Fibroblast of skin of back (primary cell): Measurements from ENCODE around the gene PIK3C2B.
A peak's percentile ranks its signal among the peaks of the same experiment; 100 is the strongest.
"Not testable (repeated sequence)": the region's sequence is repeated elsewhere in the genome, so short reads cannot be mapped to it uniquely, and the experiment has no call there.

Source experiments
- DNase-seq: peaks from one replicate; pipeline ENCODE4 v3.0.0-alpha.2; 2013

Gene PIK3C2B

GRCh38 chr1:204506201-204506968 is 11.8 kb upstream of the PIK3C2B start:
- DNase-seq: peak; percentile 92

- no peak for DNase-seq
These were observed 11.1 kb upstream of the PIK3C2B start for GRCh38 chr1:204505674-204506200.

DNA sequence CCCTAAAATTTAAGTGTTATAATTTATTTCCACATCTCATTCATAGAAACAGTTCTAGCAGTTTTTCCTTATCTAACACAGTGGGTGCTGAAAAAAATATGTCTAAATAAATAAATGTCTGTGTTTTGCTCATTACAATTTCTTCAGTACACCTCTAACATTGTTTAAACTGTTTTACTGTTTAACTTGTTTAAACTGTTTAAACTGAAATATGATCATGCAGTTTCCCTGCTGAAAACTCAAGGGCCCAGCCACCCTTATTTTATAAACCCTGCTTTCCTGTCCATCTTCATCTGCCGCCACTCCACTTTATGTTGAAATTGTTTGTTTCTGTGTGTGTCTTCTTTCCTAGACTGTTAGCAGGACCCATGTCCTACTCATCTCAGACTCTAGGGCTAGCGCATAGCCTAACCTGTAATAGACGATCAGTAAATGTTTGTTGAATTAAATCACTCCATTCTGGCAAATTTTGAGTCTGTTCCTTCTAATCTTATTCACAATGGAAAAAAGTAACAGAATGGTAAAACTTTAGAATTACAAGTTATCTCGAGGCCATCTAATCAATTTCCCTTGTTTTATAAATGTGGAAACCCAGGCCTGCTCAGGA is 9.4 kb upstream of the PIK3C2B start:
- no peak for DNase-seq

GRCh38 chr1:204503122-204503912 is 8.7 kb upstream of the PIK3C2B start:
- DNase-seq: peak; percentile 71

- DNase-seq: no peak
These were observed 7.6 kb upstream of the PIK3C2B start for GRCh38 chr1:204502241-204502640.

GRCh38 chr1:204499511-204500468 is 5.2 kb upstream of the PIK3C2B start:
- DNase-seq: no peak

GRCh38 chr1:204498981-204499380 is 4.4 kb upstream of the PIK3C2B start:
- no peak for DNase-seq

GRCh38 chr1:204495777-204496176 is 1.2 kb upstream of the PIK3C2B start:
- DNase-seq: no peak

DNA sequence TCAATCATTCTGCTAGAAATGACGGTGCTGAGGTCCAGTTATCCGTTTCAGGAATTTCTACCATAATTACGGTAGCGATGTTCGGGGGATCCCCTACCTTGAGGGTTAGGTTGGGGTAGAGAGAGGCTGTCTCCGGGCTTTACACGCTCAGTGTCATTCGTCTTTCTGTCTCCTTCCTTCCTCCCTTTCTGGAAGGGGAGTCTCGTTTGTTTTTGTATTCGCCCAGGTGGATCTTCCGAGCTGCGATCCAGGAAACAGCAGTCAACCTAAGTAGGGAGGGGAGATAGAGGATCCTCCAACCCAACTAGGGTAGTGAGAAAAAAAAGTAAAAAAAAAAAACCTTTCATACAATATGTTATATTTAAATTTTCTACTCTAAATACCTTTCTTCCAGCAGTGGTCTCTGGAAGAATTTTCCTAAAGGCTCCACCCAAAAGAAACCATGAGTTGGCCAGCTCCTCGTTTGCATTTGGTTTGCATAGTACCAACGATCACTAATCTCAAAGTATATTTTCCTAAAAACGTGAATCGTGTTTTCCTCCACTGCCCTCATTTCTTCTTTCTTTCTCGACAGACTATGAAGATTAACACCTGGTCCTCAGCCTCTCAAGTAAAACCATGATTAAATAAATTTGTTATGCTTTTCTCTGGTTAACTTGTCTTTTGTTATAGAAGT is 611 bp upstream of the PIK3C2B start:
- DNase-seq: no peak

- peak; percentile 50 for DNase-seq
These were observed 673 bp downstream of the PIK3C2B start for GRCh38 chr1:204493984-204494280.

DNA sequence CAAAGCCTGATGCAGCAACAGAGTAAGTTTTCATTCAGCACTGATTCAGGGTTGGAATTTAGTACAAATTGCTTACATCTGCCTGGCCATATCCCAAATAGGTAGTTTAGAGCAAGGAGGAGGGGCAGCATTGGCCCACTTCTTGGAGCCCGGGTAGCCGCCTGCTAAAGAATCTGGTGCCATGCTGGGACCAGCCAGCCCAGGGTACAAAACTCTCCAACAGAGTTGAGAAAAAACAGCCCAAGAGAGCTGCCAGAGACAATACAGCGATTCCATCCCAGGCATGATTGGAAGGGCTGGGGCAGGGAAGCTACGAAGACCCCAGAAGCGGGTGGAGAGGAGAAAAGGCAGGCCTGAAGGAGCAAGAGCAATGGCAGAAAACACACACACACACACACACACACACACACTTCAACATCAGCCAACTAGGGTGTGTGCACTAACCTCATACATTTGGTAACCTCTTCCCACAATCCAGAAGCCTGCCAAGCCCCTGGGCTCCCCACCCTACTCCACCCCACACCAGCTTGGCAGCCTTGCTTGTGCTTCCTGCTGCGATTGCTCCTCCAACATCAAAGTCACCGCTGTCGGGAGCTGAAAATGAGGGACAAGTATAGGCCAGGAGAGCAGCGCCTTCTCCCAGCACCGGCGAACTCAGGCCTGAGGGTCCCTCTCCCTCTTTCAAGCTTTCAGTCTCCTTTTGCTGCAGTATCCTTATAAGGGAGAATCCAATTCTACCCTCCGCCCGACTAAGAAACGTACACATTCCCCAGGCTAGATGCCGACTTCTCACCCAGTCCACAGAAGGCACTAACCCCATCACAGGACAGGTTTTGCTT is 1.2 kb downstream of the PIK3C2B start:
- DNase-seq: peak; percentile 34

DNA sequence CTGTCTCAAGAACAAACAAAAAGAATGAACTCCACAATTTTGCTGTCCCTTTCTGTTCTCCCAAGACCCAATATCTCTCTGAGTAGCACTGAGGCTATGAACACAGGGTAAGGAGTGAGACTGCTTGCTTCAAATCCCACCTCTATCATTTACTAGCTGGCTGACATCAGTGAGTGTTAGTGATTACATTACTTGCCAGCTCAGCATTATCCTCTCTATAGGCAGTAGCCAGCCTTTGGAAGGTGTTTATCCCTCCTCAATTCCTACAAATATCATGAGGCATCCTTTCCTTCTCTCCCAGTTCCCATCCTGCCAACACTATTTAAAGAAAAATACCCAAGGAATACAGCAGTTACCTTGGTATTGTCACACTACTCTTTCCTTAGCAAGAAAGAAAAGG is 3.0 kb downstream of the PIK3C2B start:
- no peak for DNase-seq

- DNase-seq: peak; percentile 29
These were observed 7.4 kb downstream of the PIK3C2B start for GRCh38 chr1:204487256-204487615.

DNA sequence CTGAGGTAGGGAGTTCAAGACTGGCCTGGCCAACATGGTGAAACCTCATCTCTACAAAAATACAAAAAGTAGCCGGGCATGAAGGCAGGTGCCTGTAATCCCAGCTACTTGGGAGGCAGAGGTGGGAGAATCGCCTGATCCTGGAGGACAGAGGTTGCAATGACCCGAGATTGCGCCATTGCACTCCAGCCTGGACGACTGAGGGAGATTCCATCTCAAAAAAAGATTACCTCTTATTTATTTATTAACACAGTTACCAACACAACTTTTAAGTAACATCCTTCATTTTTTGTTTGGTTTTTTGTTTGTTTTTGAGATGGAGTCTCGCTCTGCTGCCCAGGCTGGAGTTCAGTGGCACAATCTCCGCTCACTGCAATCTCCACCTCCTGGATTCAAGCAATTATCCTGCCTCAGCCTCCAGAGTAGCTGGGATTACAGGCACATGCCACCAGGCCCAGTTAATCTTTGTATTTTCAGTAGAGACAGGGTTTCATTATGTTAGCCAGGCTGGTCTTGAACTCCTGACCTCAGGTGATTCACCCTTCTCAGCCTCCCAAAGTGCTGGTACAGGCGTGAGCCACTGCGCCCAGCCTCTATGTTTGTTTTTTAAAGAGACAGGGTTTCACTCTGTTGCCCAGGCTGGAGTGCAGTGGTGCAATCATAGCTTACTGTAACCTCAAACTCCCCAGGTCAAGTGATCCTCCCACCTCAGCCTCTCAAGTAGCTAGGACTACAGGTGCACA is 7.9 kb downstream of the PIK3C2B start:
- not testable (repeated sequence) for DNase-seq

DNA sequence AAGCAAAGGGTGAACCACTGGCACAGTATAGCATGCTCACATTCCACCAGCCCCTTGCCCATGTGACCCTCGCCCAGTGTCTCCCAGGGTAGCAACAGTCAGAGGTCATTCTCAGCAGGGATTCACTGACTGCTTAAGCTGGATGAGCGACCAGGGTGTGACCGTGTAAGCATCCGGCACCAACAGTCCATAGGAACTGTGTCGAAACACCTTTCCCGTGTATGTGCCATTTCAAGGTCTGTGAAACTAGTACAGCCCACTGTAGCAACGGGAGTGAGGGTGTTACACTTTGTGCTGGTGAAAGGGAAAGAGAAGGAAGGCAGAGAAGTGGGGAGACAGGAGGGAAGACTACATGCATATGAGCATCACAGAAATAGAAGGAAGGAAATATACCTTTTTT is 10.8 kb downstream of the PIK3C2B start:
- DNase-seq: no peak

GRCh38 chr1:204480515-204480914 is 14.1 kb downstream of the PIK3C2B start:
- DNase-seq: no peak

DNA sequence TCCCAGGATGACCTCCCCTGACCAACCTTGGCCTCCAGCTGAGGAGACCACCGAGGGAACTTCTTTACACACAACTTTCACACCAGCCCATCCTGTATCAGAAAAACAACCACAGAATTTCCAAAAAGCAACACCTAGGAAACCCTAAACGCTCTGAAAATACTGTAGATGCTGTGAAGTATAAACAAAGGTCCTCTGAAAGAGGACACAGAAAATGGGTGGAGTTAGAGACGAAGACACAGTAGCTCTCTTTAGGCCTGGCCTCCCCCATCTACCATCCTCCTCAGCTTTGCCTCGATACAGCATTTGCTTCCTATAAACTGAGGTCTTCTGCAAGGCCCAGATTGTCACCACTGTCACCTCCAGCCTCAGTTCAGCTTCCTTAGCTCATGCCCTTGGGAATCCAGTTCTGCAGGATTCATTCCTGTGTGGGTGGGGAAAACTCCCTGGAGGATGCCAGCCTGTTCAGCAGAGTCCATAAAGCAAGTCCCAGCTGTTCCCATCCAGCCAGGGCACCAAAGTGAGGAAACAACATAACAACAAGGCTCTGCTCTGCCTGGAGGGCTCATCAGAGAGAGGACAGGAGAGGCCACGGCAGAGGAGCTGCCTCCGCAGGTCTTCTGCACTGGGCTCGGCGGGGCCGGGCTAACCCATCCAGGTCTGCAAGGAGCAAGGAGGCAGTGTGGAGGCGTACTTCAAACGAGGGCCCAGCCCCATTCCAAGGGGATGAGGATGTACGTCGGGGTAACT is 15.0 kb downstream of the PIK3C2B start:
- no peak for DNase-seq

- no peak for DNase-seq
These were observed 15.7 kb downstream of the PIK3C2B start for GRCh38 chr1:204478921-204479320.

- DNase-seq: no peak
These were observed 16.3 kb downstream of the PIK3C2B start for GRCh38 chr1:204478172-204478899.
